ENCODE measurements around the gene FAM117A. TPM values are rescaled to one million over a fixed set of nuclear protein-coding genes. Genes with fewer than 3 reads are reported as not detected.

Gene FAM117A
- total and polyA plus RNA-seq, 4 donors = 8.6 to 20.9 (median 13.4) TPM

DNA sequence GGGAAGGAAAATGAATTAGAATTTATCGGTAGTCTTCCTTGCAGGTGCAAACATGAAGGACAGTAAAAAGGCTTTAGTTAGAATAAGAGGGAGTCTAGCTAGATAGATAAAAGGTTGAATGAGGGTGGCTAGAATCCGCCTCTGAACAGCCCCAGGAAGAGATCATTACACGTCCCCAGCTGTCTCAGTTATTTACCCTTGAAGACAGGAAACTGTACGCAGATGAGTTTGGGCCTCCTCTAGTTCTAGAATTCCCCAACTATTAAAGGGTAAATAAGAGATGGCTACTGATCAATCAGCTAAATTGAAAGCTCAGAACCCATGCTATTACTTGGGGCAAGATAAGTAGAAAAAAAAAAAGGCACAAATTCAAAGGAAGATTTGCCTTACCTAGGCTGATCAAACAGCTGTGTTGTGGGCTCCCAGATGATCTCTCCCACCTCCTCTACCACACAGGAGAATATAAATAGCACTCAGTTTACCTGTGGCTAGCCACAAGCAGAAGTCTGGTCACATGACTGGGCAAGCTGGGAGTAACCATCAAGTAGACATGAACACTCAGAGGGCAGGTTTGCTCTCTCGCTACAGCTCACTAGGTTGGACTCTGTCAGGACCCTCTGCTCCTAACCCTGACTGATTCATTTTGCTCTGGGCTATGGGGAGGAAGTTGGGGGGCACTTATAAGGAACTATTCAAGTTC is 17.0 kb downstream of the FAM117A start:
- H3K27ac ChIP-seq (ENCODE audit: low read depth in 1 of 2, low read length in 1 of 2) = peak overlapping the region; percentile 33 to 54
- ATAC-seq (ENCODE audit: insufficient read depth, low FRiP score) = no peak
- H3K9me3 ChIP-seq (ENCODE audit: control insufficient read depth in 4 of 4, insufficient read depth in 3 of 4, low read length in 3 of 4) = no peaks in the 10 kb centered on the region
- no peak overlapping the region for H3K9ac ChIP-seq (ENCODE audit: insufficient read depth in 1 of 2, low read length in 2 of 2)
- WGBS, 2 donors = 58 to 64% methylated on average over 5 of the region's 5 CpGs
- TF ChIP-seq, protein P1, sequence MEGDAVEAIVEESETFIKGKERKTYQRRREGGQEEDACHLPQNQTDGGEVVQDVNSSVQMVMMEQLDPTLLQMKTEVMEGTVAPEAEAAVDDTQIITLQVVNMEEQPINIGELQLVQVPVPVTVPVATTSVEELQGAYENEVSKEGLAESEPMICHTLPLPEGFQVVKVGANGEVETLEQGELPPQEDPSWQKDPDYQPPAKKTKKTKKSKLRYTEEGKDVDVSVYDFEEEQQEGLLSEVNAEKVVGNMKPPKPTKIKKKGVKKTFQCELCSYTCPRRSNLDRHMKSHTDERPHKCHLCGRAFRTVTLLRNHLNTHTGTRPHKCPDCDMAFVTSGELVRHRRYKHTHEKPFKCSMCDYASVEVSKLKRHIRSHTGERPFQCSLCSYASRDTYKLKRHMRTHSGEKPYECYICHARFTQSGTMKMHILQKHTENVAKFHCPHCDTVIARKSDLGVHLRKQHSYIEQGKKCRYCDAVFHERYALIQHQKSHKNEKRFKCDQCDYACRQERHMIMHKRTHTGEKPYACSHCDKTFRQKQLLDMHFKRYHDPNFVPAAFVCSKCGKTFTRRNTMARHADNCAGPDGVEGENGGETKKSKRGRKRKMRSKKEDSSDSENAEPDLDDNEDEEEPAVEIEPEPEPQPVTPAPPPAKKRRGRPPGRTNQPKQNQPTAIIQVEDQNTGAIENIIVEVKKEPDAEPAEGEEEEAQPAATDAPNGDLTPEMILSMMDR (IDR thresholded peaks at IDR 0.05; ENCODE audit: control extremely low read depth, extremely low read depth) = no peak
- H3K36me3 ChIP-seq (ENCODE audit: control insufficient read depth in 4 of 4, insufficient read depth in 4 of 4, low read length in 4 of 4) = no peaks in the 10 kb centered on the region
- no peaks in the 10 kb centered on the region for H3K27me3 ChIP-seq (ENCODE audit: control insufficient read depth in 3 of 3, insufficient read depth in 3 of 3, low read length in 2 of 3)
- DNase-seq = no peak
- no peak overlapping the region for H3K4me3 ChIP-seq
- H3K4me1 ChIP-seq (ENCODE audit: control insufficient read depth in 5 of 5, insufficient read depth in 5 of 5, low read length in 5 of 5) = peaks cover 3 to 19% (median 12%) of the 10 kb centered on the region in 5 donors

DNA sequence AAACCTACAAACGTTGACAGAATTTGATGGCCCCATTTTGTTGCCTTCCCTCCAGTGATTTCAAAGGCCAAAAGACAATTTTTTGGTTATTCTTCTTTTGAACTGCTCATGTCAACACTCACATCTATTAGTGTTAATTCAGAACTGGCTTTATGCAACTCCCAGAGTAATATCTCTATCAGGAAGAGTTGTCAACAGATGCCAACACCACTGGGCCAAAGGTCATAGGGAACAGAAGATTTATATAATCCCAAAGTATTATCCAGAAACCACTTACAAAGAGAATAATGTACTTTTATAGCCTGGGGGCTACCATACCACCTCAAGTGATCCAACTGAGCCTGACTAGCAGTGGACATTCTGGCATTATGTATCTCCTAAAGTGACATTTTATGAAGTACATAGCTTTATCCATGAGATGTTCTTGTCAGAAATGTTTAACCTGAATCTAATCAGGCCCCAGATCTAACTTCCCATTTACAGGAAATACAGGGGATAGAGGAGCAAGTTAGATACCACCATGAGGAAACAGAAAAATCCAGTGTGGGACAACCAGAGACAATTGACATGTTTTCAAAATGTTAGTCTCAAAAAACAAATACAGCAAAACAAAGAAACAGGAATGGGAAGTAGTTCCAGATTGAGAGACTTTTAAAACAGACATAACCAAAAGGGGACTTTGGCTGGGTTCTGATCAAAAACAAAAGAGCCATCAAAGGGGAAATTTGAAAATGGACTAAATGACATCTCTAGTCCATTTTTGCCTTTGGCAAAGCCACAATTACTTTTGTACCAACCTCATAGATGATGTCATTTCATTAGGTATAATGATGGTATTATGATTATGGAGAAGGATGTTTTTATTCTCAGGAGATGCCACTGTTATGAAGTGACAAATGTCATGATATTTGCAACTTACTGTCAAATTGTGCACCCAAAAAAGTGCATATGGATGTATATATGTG is 18.5 kb downstream of the FAM117A start:
- ATAC-seq (ENCODE audit: insufficient read depth, low FRiP score) (no peak), DNase-seq (no peak)
- WGBS, 2 donors = 66 to 75% methylated on average over 1 of the region's 1 CpG
- Histone ChIP-seq H3K9me3 (ENCODE audit: control insufficient read depth in 4 of 4, insufficient read depth in 3 of 4, low read length in 3 of 4) (no peaks in the 10 kb centered on the region), H3K27ac (ENCODE audit: low read depth in 1 of 2, low read length in 1 of 2) (no peak overlapping the region), H3K9ac (ENCODE audit: insufficient read depth in 1 of 2, low read length in 2 of 2) (no peak overlapping the region), H3K4me1 (ENCODE audit: control insufficient read depth in 5 of 5, insufficient read depth in 5 of 5, low read length in 5 of 5) (peaks cover 8 to 23% (median 21%) of the 10 kb centered on the region in 5 donors), H3K4me3 (no peak overlapping the region), H3K36me3 (ENCODE audit: control insufficient read depth in 4 of 4, insufficient read depth in 4 of 4, low read length in 4 of 4) (no peaks in the 10 kb centered on the region), H3K27me3 (ENCODE audit: control insufficient read depth in 3 of 3, insufficient read depth in 3 of 3, low read length in 2 of 3) (no peaks in the 10 kb centered on the region)
- TF ChIP-seq, protein P1 (IDR thresholded peaks at IDR 0.05; ENCODE audit: control extremely low read depth, extremely low read depth) = no peak

DNA sequence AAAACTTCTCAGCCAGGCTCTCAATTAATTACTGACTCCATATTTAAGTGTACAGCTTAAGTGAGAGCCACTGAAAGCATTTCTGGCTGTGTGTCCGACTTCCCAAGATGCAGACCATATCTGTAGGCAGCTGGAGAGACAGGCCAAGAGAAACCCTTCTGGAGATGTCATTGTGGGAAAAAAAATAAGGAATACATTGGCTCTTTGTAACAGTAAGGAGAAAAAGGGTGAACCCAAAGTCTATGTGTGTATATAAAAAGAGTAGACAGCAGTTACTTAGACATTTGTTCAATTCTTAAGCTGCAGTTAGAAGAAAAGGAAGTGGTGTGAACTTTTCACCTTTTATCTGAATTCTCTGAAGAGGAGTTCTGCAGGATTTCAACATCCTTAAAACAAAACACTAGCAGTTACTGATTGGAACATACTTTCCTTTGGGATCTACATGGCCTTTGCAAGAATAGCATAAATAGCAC is 21.7 kb downstream of the FAM117A start:
- DNase-seq = peak in 2 of 3 donors; percentile 50 to 63
- ATAC-seq (ENCODE audit: insufficient read depth, low FRiP score) = no peak
- TF ChIP-seq, protein P1 (IDR thresholded peaks at IDR 0.05; ENCODE audit: control extremely low read depth, extremely low read depth) = no peak
- WGBS, 2 donors = 27 to 35% methylated on average over 1 of the region's 1 CpG
- peaks cover 17 to 40% (median 21%) of the 10 kb centered on the region in 5 donors for H3K4me1 ChIP-seq (ENCODE audit: control insufficient read depth in 5 of 5, insufficient read depth in 5 of 5, low read length in 5 of 5)
- no peaks in the 10 kb centered on the region for H3K36me3 ChIP-seq (ENCODE audit: control insufficient read depth in 4 of 4, insufficient read depth in 4 of 4, low read length in 4 of 4)
- H3K27me3 ChIP-seq (ENCODE audit: control insufficient read depth in 3 of 3, insufficient read depth in 3 of 3, low read length in 2 of 3) = no peaks in the 10 kb centered on the region
- peak overlapping the region in 1 of 2 donors; percentile 40 for H3K9ac ChIP-seq (ENCODE audit: insufficient read depth in 1 of 2, low read length in 2 of 2)
- H3K4me3 ChIP-seq = no peak overlapping the region
- H3K9me3 ChIP-seq (ENCODE audit: control insufficient read depth in 4 of 4, insufficient read depth in 3 of 4, low read length in 3 of 4) = no peaks in the 10 kb centered on the region
- H3K27ac ChIP-seq (ENCODE audit: low read depth in 1 of 2, low read length in 1 of 2) = peak overlapping the region; percentile 42 to 70

Measured in lung (tissue), 12 donors.